Osteocyte (in vitro differentiated cells): Measurements from ENCODE around the gene PLCG1. TPM values are rescaled to one million over a fixed set of nuclear protein-coding genes. Genes with fewer than 3 reads are reported as not detected.

Source experiments
- DNase-seq: peaks from one replicate; pipeline ENCODE4 v3.0.0; 2021; ENCODE audit warnings: mixed read lengths; ENCODE audit not compliant: unreplicated experiment; ENCODE audit errors: extremely low spot score
- H3K27ac Mint-ChIP-seq: one replicate; pipeline ENCODE4 v1.8.0; 2021; ENCODE audit warnings: mild to moderate bottlenecking, mixed read lengths; ENCODE audit not compliant: unreplicated experiment
- H3K27me3 Mint-ChIP-seq: one replicate; pipeline ENCODE4 v1.8.0; 2021; ENCODE audit warnings: mixed read lengths; ENCODE audit not compliant: unreplicated experiment
- H3K36me3 Mint-ChIP-seq: one replicate; pipeline ENCODE4 v1.8.0; 2021; ENCODE audit warnings: mixed read lengths; ENCODE audit not compliant: unreplicated experiment
- H3K4me1 Mint-ChIP-seq: one replicate; pipeline ENCODE4 v1.8.0; 2021; ENCODE audit warnings: mixed read lengths; ENCODE audit not compliant: unreplicated experiment
- H3K4me3 Mint-ChIP-seq: one replicate; pipeline ENCODE4 v1.8.0; 2021; ENCODE audit warnings: mild to moderate bottlenecking, moderate library complexity, mixed read lengths; ENCODE audit not compliant: unreplicated experiment
- H3K9me3 Mint-ChIP-seq: one replicate; pipeline ENCODE4 v1.8.0; 2021; ENCODE audit warnings: mixed read lengths; ENCODE audit not compliant: unreplicated experiment
- total RNA-seq: library from RNA; stranded (reverse); gene quantifications from 2 replicates; pipeline ENCODE4 v1.2.1, GENCODE V29; 2021
- TF ChIP-seq, protein P1 (sequence below): fragments of 200-600 bp; sonication (generic); IDR thresholded peaks from 2 replicates; pipeline ENCODE4 v1.5.0; 2021; ENCODE audit warnings: antibody characterized with exemption, mild to moderate bottlenecking, moderate library complexity

PLCG1 gene
- total RNA-seq, 1 donor from 2014 or later: 179 TPM

DNA sequence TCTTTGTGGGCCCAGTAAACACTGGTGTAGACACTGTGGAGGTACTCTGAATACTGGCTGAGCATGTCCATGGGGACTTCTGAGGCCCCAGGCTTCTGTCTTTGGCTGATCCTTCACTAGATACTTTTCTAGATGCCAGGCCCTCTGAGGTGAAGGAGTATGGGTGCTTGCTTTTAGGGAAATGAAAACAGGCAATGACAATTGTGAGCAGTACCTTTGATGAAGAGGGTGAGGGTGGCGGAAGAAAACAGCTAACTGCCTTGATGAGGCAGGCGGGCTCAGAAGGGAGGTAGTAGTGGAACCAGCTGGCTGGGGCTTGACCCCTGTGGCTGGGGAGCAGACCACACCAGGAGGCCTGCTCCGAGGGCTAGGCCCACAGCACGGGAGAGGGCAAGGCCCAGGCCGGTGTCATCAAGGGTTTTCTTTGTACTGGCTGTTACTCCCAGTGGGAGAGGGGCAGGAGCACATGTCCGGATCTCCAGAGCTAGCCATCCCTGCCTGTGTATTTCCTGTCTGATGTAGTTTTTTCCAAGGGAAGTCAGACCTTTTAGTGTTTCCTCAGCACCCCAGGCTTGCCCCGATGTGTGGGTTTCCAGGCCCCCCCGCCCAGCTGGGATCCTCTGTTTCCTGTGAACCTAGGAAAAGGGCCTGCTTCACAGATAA lies 3.9 kb downstream of the PLCG1 start:
- TF ChIP-seq, protein P1, sequence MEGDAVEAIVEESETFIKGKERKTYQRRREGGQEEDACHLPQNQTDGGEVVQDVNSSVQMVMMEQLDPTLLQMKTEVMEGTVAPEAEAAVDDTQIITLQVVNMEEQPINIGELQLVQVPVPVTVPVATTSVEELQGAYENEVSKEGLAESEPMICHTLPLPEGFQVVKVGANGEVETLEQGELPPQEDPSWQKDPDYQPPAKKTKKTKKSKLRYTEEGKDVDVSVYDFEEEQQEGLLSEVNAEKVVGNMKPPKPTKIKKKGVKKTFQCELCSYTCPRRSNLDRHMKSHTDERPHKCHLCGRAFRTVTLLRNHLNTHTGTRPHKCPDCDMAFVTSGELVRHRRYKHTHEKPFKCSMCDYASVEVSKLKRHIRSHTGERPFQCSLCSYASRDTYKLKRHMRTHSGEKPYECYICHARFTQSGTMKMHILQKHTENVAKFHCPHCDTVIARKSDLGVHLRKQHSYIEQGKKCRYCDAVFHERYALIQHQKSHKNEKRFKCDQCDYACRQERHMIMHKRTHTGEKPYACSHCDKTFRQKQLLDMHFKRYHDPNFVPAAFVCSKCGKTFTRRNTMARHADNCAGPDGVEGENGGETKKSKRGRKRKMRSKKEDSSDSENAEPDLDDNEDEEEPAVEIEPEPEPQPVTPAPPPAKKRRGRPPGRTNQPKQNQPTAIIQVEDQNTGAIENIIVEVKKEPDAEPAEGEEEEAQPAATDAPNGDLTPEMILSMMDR: no peak
- DNase-seq: no peak
- H3K4me3 Mint-ChIP-seq: peak overlapping the region; percentile 20
- peaks cover 7% of the 10 kb centered on the region for H3K36me3 Mint-ChIP-seq
- H3K27me3 Mint-ChIP-seq: no peaks in the 10 kb centered on the region
- H3K27ac Mint-ChIP-seq: peak overlapping the region; percentile 82
- peaks cover 55% of the 10 kb centered on the region for H3K4me1 Mint-ChIP-seq
- H3K9me3 Mint-ChIP-seq: no peaks in the 10 kb centered on the region

- TF ChIP-seq, protein P1: no peak
- Mint-ChIP-seq H3K27ac (peak overlapping the region; percentile 19), H3K9me3 (no peaks in the 10 kb centered on the region), H3K4me3 (no peak overlapping the region), H3K27me3 (no peaks in the 10 kb centered on the region), H3K36me3 (peaks cover 10% of the 10 kb centered on the region), H3K4me1 (peaks cover 57% of the 10 kb centered on the region)
- no peak for DNase-seq
These were observed 4.9 kb downstream of the PLCG1 start for GRCh38 chr20:41142245-41142644.

DNA sequence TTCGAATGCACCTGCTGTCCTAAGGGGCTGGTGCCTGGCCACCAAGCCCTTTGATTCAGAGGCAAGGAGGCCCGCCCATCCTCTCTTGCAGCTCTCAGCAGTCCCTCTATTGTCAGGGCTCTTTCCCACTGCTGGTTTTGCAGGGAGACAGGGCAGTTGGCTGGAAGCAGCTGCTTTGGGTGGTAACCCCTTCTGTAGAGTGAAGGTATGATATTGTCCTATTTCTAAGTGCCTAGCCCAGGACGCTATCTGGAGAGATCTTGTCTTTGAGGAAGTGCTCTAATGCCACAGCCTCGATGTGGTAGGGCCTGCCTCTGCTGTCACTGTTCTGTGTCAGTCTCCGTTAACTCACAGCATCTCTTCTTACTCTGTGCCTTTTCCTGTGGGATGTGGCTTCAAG lies 5.6 kb downstream of the PLCG1 start:
- peaks cover 10% of the 10 kb centered on the region for H3K36me3 Mint-ChIP-seq
- H3K27ac Mint-ChIP-seq: no peak overlapping the region

DNA sequence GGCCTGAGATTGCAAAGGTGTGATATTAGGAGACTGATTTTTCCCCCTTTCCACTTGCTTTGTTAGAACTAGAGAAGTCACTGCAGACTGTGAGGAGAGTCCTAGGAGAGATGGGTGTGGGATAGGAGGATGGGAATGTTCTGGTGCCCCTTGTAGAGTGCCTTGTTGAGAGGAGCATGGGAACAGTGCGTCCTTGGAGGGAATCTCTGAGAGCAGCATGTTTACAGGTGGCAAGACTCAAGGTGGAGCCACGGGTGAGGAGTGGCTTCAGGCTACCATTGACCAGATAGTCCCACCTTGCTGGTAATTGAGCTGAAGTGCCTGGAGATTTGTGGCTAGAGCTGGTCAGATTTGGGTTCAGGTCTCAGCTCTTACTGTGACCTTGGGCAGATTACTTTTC lies 6.0 kb downstream of the PLCG1 start:
- no peak overlapping the region for H3K27ac Mint-ChIP-seq
- H3K4me3 Mint-ChIP-seq: no peak overlapping the region
- TF ChIP-seq, protein P1: no peak
- DNase-seq: no peak
- peaks cover 55% of the 10 kb centered on the region for H3K4me1 Mint-ChIP-seq
- no peaks in the 10 kb centered on the region for H3K9me3 Mint-ChIP-seq
- peaks cover 10% of the 10 kb centered on the region for H3K36me3 Mint-ChIP-seq
- no peaks in the 10 kb centered on the region for H3K27me3 Mint-ChIP-seq

More for the DNA sequence above, 5.6 kb downstream of the PLCG1 start:
- Mint-ChIP-seq H3K4me3 (no peak overlapping the region), H3K27me3 (no peaks in the 10 kb centered on the region), H3K4me1 (peaks cover 57% of the 10 kb centered on the region), H3K9me3 (no peaks in the 10 kb centered on the region)
- no peak for DNase-seq
- TF ChIP-seq, protein P1: no peak

DNA sequence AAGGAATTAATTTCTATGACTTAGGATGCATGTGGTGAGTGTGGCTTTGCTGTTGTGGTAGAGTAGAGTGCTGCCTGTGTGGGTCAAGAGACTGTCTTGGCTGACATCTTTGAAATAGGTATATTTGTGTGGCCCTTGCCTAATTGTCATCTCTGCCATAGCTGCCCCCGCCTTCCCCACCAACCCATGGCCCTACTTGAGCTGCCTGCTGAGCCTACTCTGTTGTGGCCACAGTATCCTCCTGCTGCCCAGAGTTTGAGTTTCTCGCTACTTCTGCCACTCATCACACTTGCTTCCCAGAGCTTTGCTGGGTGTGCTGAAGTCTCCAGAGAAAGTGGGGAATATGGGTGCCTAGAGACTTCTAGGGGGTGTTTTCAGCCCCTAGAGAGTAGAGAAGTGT lies 8.0 kb downstream of the PLCG1 start:
- no peak for DNase-seq
- Mint-ChIP-seq H3K36me3 (peaks cover 10% of the 10 kb centered on the region), H3K4me1 (peaks cover 42% of the 10 kb centered on the region), H3K27ac (no peak overlapping the region), H3K4me3 (no peak overlapping the region), H3K27me3 (no peaks in the 10 kb centered on the region), H3K9me3 (no peaks in the 10 kb centered on the region)
- TF ChIP-seq, protein P1: no peak
